Activated CD8-positive, alpha-beta T cell treated with anti-CD3 and anti-CD28 coated beads for 36 hours (primary cell): ENCODE data around the gene GPR176. TPM values are rescaled to one million over a fixed set of nuclear protein-coding genes. Genes with fewer than 3 reads are reported as not detected.

Experiments
- ATAC-seq: fragments of 200-7000 bp; cut with Tn5 transposase; one replicate; pipeline ENCODE4 v1.10.0; 2021; ENCODE audit warnings: mild to moderate bottlenecking, moderate library complexity
- CTCF ChIA-PET: fragments of 350-600 bp; sonication (Branson Sonifier 250); formaldehyde crosslinking; loops from one replicate; lab custom pipeline; 2021; ENCODE audit warnings: antibody characterized with exemption; lab: Charles Lee
- POLR2A ChIA-PET: fragments of 350-600 bp; sonication (Branson Sonifier 250); formaldehyde crosslinking; loops from one replicate; lab custom pipeline; 2021; ENCODE audit warnings: antibody characterized with exemption; lab: Charles Lee
- DNase-seq: peaks from one replicate; pipeline ENCODE4 v3.0.0-alpha.2; 2020
- H3K27ac Mint-ChIP-seq: one replicate; pipeline ENCODE4 v1.8.0; 2021; ENCODE audit warnings: mild to moderate bottlenecking, mixed read lengths
- H3K27me3 Mint-ChIP-seq: one replicate; pipeline ENCODE4 v1.8.0; 2021; ENCODE audit warnings: mixed read lengths
- H3K36me3 Mint-ChIP-seq: one replicate; pipeline ENCODE4 v1.8.0; 2021; ENCODE audit warnings: low read depth, mixed read lengths
- H3K4me1 Mint-ChIP-seq: one replicate; pipeline ENCODE4 v1.8.0; 2021; ENCODE audit warnings: low read depth, mixed read lengths
- H3K4me3 Mint-ChIP-seq: one replicate; pipeline ENCODE4 v1.8.0; 2021; ENCODE audit warnings: mild to moderate bottlenecking, moderate library complexity, mixed read lengths
- H3K9me3 Mint-ChIP-seq: one replicate; pipeline ENCODE4 v1.8.0; 2021; ENCODE audit warnings: mixed read lengths
- CTCF ChIP-seq: fragments of 200-600 bp; IDR thresholded peaks from one replicate; pipeline ENCODE4 v1.8.0; 2022; ENCODE audit warnings: antibody characterized with exemption, mild to moderate bottlenecking
- intact Hi-C: fragments of 100-400 bp; cut with micrococcal nuclease; formaldehyde crosslinking; loops from one replicate; pipeline ENCODE4 v1.10.0; 2022
- total RNA-seq, 2 experiments: library from RNA; stranded (reverse); gene quantifications; one replicate each; pipeline ENCODE4 v1.2.3, GENCODE V29; 2021

The GPR176 gene
- total RNA-seq, 2 experiments from 2014 or later = 0.13 to 0.16 TPM

GRCh38 chr15:39855400-39855799, 64.7 kb downstream of the GPR176 start:
- ChIA-PET CTCF (no interaction called here), POLR2A (no interaction called here)
- no peaks in the 10 kb centered on the region for H3K4me1 Mint-ChIP-seq
- no peaks in the 10 kb centered on the region for H3K36me3 Mint-ChIP-seq
- H3K27me3 Mint-ChIP-seq = peaks cover 5% of the 10 kb centered on the region
- no peak overlapping the region for H3K4me3 Mint-ChIP-seq
- TF ChIP-seq CTCF = no peak
- ATAC-seq (no peak), DNase-seq (no peak)
- intact Hi-C loops = no loop called here
- no peaks in the 10 kb centered on the region for H3K9me3 Mint-ChIP-seq
- H3K27ac Mint-ChIP-seq = no peak overlapping the region

- TF ChIP-seq CTCF = no peak
- Mint-ChIP-seq H3K4me1 (no peaks in the 10 kb centered on the region), H3K27ac (no peak overlapping the region), H3K27me3 (peaks cover 5% of the 10 kb centered on the region), H3K4me3 (no peak overlapping the region), H3K9me3 (no peaks in the 10 kb centered on the region), H3K36me3 (no peaks in the 10 kb centered on the region)
- ChIA-PET POLR2A (no interaction called here), CTCF (no interaction called here)
- intact Hi-C loops = no loop called here
- DNase-seq (no peak), ATAC-seq (no peak)
Observed at GRCh38 chr15:39854161-39854560, 65.9 kb downstream of the GPR176 start.

GRCh38 chr15:39852250-39852649, 67.8 kb downstream of the GPR176 start:
- ChIA-PET CTCF (no interaction called here), POLR2A (no interaction called here)
- H3K36me3 Mint-ChIP-seq = no peaks in the 10 kb centered on the region
- ATAC-seq (no peak), DNase-seq (no peak)
- H3K27me3 Mint-ChIP-seq = peaks cover 12% of the 10 kb centered on the region
- no peak overlapping the region for H3K4me3 Mint-ChIP-seq
- TF ChIP-seq CTCF = no peak
- no peaks in the 10 kb centered on the region for H3K9me3 Mint-ChIP-seq
- intact Hi-C loops = no loop called here
- no peak overlapping the region for H3K27ac Mint-ChIP-seq
- no peaks in the 10 kb centered on the region for H3K4me1 Mint-ChIP-seq

- no peak for TF ChIP-seq CTCF
- intact Hi-C loops = no loop called here
- Mint-ChIP-seq H3K36me3 (no peaks in the 10 kb centered on the region), H3K27ac (no peak overlapping the region), H3K4me1 (no peaks in the 10 kb centered on the region), H3K27me3 (peaks cover 12% of the 10 kb centered on the region), H3K4me3 (no peak overlapping the region), H3K9me3 (no peaks in the 10 kb centered on the region)
- ChIA-PET POLR2A (no interaction called here), CTCF (no interaction called here)
- DNase-seq (no peak), ATAC-seq (no peak)
Observed at GRCh38 chr15:39851500-39852092, 68.5 kb downstream of the GPR176 start.

- intact Hi-C loops = no loop called here
- Mint-ChIP-seq H3K9me3 (no peaks in the 10 kb centered on the region), H3K4me1 (no peaks in the 10 kb centered on the region), H3K4me3 (no peak overlapping the region), H3K27ac (no peak overlapping the region), H3K27me3 (peaks cover 12% of the 10 kb centered on the region), H3K36me3 (no peaks in the 10 kb centered on the region)
- CTCF ChIA-PET = no interaction called here
- peak; percentile 30 for ATAC-seq
- no peak for DNase-seq
- POLR2A ChIA-PET = no interaction called here
- TF ChIP-seq CTCF = no peak
Observed at GRCh38 chr15:39850436-39850835, 69.6 kb downstream of the GPR176 start.
